ENCODE data around the gene NFIC. TPM values are rescaled to one million over a fixed set of nuclear protein-coding genes. Genes with fewer than 3 reads are reported as not detected.
"Not testable (repeated sequence)": the region's sequence is repeated elsewhere in the genome, so short reads cannot be mapped to it uniquely, and the experiment has no call there.

NFIC gene
- polyA plus RNA-seq, 1 experiment: 5.0 TPM

GRCh38 chr19:3420244-3420755 is 53.9 kb downstream of the NFIC start:
- peaks cover 7% of the 10 kb centered on the region; the same call in 1 of the 2 replicates for H3K36me3 ChIP-seq (ENCODE audit: control insufficient read depth, insufficient read depth, low read length)
- no peaks in the 10 kb centered on the region for H3K27me3 ChIP-seq (ENCODE audit: control insufficient read depth, insufficient read depth, low read length)
- no peak for DNase-seq (ENCODE audit: low read depth)
- ChIA-PET CTCF (interaction anchor here (0.8 to 3.2 kb wide), 5 partner anchors 9 to 50 kb away, joined by 3 to 25 read pairs (median 5); no protein-coding TSS in a partner anchor), POLR2A (no interaction called here)
- no peak overlapping the region for H3K4me3 ChIP-seq (ENCODE audit: low read depth, low read length)
- no peak for TF ChIP-seq CTCF (IDR thresholded peaks at IDR 0.05; ENCODE audit: insufficient read depth, low read depth, low read length)

GRCh38 chr19:3420909-3421619 is 54.7 kb downstream of the NFIC start:
- ChIA-PET POLR2A (no interaction called here), CTCF (interaction anchor here (1.2 to 3.2 kb wide), 4 partner anchors 8 to 49 kb away, joined by 3 to 25 read pairs (median 5); no protein-coding TSS in a partner anchor)
- no peak overlapping the region for H3K4me3 ChIP-seq (ENCODE audit: low read depth, low read length)
- no peaks in the 10 kb centered on the region for H3K27me3 ChIP-seq (ENCODE audit: control insufficient read depth, insufficient read depth, low read length)
- no peak for DNase-seq (ENCODE audit: low read depth)
- peaks cover 4% of the 10 kb centered on the region; the same call in 1 of the 2 replicates for H3K36me3 ChIP-seq (ENCODE audit: control insufficient read depth, insufficient read depth, low read length)
- TF ChIP-seq CTCF (IDR thresholded peaks at IDR 0.05; ENCODE audit: insufficient read depth, low read depth, low read length): no peak

- POLR2A ChIA-PET; H3K4me3 ChIP-seq (ENCODE audit: low read depth, low read length): not testable (repeated sequence)
- CTCF ChIA-PET: interaction anchor here (1.2 to 3.2 kb wide), 3 partner anchors 8 to 19 kb away, joined by 3 to 25 read pairs (median 5); no protein-coding TSS in a partner anchor
These were observed 55.3 kb downstream of the NFIC start for GRCh38 chr19:3421656-3422055.

GRCh38 chr19:3423183-3423829 is 56.9 kb downstream of the NFIC start:
- no peak for TF ChIP-seq CTCF (IDR thresholded peaks at IDR 0.05; ENCODE audit: insufficient read depth, low read depth, low read length)
- no peak overlapping the region for H3K4me3 ChIP-seq (ENCODE audit: low read depth, low read length)
- POLR2A ChIA-PET: no interaction called here
- CTCF ChIA-PET: no interaction called here
- DNase-seq (ENCODE audit: low read depth): no peak
- peaks cover 6% of the 10 kb centered on the region for H3K36me3 ChIP-seq (ENCODE audit: control insufficient read depth, insufficient read depth, low read length)
- H3K27me3 ChIP-seq (ENCODE audit: control insufficient read depth, insufficient read depth, low read length): no peaks in the 10 kb centered on the region

More at GRCh38 chr19:3421656-3422055, 55.3 kb downstream of the NFIC start:
- H3K27me3 ChIP-seq (ENCODE audit: control insufficient read depth, insufficient read depth, low read length); DNase-seq (ENCODE audit: low read depth); H3K36me3 ChIP-seq (ENCODE audit: control insufficient read depth, insufficient read depth, low read length): not testable (repeated sequence)

- H3K36me3 ChIP-seq (ENCODE audit: control insufficient read depth, insufficient read depth, low read length): peaks cover 4% of the 10 kb centered on the region
- ChIA-PET CTCF (interaction anchor here (0.6 to 1.5 kb wide), 2 partner anchors 61 to 62 kb away, joined by 3 read pairs; no protein-coding TSS in a partner anchor), POLR2A (no interaction called here)
- no peak for DNase-seq (ENCODE audit: low read depth)
- no peak for TF ChIP-seq CTCF (IDR thresholded peaks at IDR 0.05; ENCODE audit: insufficient read depth, low read depth, low read length)
- no peaks in the 10 kb centered on the region for H3K27me3 ChIP-seq (ENCODE audit: control insufficient read depth, insufficient read depth, low read length)
- H3K4me3 ChIP-seq (ENCODE audit: low read depth, low read length): no peak overlapping the region
These were observed 60.0 kb downstream of the NFIC start for GRCh38 chr19:3426433-3426832.

GRCh38 chr19:3430366-3430680 is 63.9 kb downstream of the NFIC start:
- H3K27me3 ChIP-seq (ENCODE audit: control insufficient read depth, insufficient read depth, low read length); DNase-seq (ENCODE audit: low read depth); H3K4me3 ChIP-seq (ENCODE audit: low read depth, low read length); POLR2A ChIA-PET: not testable (repeated sequence)
- CTCF ChIA-PET: interaction anchor here (0.5 to 4.2 kb wide), 33 partner anchors 8 to 207 kb away, joined by 3 to 41 read pairs (median 5); no protein-coding TSS in a partner anchor
- peaks cover 24% of the 10 kb centered on the region for H3K36me3 ChIP-seq (ENCODE audit: control insufficient read depth, insufficient read depth, low read length)
